AG09309 (cell line): ENCODE measurements around the gene PLA2G4B.

Source experiments
- DNase-seq: peaks from one replicate; pipeline ENCODE4 v3.0.0-alpha.2; 2010; ENCODE audit warnings: low read depth
- H3K4me3 ChIP-seq: 2 replicates; pipeline ENCODE4 v1.5.1; 2011; ENCODE audit warnings: mild to moderate bottlenecking, low read depth, low read length, moderate library complexity; ENCODE audit not compliant: control insufficient read depth
- TF ChIP-seq, protein P1 (sequence below): IDR thresholded peaks from 2 replicates; pipeline ENCODE4 v1.5.1; 2011; ENCODE audit warnings: mild to moderate bottlenecking, low read depth, low read length, inconsistent platforms; ENCODE audit not compliant: insufficient read depth, control insufficient read depth; ENCODE audit errors: missing control alignments

The PLA2G4B gene

DNA sequence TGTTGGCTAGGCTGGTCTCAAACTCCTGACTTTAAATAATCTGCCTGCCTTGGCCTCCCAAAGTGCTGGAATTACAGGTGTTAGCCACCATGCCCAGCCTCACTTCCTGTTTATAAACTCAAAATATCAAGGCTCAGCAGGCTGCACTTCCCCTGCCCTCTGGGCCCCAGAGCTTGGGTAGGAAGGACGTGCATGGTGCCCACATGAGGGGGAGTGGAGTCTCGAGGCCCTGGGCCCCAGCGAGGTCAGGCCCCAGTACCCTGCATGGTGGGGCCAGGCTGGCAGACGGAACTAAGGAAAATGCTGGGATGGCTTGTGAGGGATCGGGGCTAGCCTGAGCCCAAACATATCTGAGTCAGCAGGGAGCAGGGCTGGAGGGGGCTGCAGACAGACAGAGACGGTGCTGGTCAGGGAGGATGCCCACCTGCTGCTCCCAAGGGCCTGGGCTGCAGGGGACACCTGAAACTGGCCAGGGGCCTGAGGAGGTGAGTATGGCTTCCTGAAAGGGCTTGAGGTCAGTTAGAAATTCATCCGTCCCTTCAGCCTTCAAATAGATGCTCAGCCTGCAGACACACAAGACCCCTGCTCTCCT is 50.1 kb downstream of the PLA2G4B start:
- no peak for DNase-seq
- H3K4me3 ChIP-seq = no peak overlapping the region
- TF ChIP-seq, protein P1, sequence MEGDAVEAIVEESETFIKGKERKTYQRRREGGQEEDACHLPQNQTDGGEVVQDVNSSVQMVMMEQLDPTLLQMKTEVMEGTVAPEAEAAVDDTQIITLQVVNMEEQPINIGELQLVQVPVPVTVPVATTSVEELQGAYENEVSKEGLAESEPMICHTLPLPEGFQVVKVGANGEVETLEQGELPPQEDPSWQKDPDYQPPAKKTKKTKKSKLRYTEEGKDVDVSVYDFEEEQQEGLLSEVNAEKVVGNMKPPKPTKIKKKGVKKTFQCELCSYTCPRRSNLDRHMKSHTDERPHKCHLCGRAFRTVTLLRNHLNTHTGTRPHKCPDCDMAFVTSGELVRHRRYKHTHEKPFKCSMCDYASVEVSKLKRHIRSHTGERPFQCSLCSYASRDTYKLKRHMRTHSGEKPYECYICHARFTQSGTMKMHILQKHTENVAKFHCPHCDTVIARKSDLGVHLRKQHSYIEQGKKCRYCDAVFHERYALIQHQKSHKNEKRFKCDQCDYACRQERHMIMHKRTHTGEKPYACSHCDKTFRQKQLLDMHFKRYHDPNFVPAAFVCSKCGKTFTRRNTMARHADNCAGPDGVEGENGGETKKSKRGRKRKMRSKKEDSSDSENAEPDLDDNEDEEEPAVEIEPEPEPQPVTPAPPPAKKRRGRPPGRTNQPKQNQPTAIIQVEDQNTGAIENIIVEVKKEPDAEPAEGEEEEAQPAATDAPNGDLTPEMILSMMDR = no peak

DNA sequence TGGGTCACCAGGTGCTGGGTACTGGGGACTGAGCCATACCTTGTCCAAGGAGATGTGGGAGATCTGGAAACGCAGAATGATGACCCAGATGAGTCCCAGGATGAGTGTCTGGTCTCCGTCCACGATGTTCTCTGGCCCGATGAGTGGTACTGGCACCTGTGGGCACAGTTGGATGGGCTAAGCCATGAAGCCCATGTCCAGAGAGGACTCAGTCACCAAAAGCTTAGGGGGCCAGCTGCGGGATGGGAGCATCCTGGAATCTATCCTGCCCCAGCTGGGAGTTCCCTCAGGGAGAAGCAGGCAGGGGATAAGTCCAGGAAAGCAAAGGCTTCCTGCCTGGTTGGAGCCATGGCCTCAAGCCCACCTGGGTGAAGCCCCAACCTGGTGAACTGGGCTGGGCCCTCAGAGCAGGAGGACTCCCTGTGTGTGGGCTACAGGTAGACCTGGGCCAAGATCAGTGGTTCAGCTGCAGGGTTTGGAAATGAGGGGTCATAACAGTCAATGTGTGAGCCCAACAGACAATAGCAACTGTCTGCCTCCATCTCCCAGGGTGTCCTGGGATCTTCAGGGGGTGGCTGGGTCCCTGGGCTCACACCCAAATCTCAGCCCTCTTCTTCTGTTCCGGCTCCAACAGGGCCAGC is 51.5 kb downstream of the PLA2G4B start:
- TF ChIP-seq, protein P1 = no peak
- DNase-seq = no peak
- H3K4me3 ChIP-seq = no peak overlapping the region

DNA sequence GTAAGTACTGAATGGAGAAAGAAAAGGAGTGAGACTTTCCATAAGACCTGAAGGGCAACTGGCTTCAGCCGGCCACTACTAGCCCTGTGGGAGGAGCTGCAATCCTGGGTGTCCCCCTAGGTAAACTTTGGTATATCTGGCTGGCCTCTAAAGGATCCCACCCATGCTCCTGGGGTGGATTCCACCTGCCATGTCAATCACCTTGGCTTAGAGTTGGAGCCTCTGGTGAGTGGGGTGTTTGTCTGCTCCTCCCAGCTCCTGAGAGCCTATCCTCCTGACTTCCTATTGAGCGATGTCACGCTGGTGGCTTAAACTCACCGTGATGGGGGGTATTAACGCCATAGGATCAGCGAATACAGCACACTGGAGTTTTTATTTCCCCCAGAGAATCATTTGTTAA is 52.6 kb downstream of the PLA2G4B start:
- no peak for DNase-seq
- TF ChIP-seq, protein P1 = no peak
- no peak overlapping the region for H3K4me3 ChIP-seq

DNA sequence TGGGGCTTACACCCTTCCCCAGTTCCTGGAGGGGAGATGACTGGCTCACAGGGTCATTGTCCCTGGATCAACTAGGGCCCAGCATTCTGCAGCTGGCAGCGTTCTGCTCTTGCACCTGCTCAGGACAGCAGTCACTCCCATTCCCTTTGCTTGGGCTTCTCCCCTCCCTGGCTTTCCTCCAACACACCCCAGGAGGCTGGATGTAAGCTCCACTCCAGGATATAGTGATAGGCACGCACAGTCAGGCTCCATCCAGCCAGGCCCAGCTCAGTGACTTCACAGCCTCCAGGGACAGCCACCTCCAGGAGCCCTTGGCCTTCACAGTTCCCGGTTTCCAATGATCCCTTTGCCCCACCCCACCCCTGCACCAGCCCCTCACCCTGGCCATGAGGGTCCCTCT is 53.3 kb downstream of the PLA2G4B start:
- DNase-seq = no peak
- TF ChIP-seq, protein P1 = no peak
- H3K4me3 ChIP-seq = no peak overlapping the region

DNA sequence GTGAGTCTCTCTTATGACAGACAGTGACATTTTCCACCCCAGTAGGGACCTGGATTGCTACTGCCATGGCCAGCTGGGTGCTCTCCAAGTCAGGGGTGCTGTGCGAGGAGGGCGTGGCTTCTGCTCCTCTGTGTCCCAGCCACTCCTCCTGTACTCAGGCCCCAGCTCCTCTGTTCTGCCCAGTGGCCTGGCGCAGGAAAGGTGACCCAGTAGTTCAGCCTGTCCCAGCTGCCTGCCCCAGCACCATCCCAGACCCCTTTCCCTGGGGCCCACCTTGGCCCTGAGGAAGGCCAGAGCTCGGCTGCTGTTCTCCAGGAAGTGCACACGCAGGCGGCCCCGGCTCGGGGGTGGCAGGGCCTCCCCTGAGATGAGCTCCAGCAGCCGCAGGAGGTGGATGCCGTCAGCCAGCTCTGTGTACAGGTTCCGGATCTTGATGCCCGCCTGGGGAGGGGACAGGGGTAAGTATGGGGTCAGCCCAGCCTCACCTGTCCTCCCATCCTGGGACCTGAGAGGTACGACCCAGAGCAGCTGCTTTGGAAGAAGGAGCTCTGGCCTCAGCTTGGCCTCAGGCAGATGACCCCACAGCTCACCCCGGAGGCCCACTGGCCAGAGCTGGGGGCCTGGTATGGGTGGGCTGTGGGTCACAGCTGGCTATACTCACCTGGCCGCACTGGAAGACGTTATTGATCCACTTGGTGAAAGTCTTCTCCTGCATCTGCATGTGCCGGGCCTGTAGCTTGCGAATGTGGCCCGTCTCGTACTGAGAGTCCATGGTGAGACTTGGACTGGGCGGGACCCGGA is 54.2 kb downstream of the PLA2G4B start:
- H3K4me3 ChIP-seq = no peak overlapping the region
- no peak for DNase-seq
- TF ChIP-seq, protein P1 = no peak

DNA sequence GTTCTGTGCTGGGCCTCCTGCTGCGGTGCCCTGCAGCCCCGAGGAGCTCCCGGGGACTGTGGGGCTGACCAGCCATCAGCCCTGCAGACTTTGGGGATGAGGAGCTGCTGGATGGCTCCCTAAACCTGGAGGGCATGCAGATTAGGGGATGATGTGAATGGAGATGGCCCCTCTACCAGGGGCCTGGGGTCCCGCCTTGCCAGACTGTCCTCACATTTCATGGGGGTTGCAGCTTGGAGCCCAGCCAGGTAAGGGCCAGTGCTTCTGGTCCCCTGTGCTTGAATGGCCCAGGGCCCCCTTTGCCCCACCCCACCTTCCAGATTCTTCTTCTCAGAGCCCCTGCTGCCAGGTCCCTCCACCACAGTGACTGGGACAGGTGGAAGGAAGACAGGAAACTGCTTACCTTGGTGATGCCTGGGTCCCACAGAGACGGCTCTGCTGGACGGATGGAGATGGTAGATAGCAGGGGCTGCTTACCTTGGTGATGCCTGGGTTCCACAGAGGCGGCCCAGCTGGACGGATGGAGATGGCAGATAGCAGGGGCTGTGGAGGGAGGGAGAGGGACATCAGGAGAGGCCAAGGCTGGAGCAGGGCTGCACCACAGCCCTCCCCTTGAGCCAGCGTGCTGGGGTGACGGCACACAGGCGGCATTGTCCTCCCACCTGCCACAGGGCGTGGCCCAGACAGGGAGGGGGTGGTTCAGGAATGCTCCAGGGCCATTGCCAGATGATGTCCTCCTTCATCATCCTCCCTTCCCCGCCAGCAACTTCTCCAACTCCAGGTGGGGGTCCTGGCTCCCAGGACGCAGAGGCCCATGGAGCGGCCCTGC is 55.0 kb downstream of the PLA2G4B start, which contains the start of gene SPTBN5:
SPTBN5 (minus strand) TSS at position 632 of the 829 bp plus-strand sequence; CDS start at position 76, 556 bp downstream.
- TF ChIP-seq, protein P1 = no peak
- no peak for DNase-seq
- H3K4me3 ChIP-seq = no peak within 1 kb of the TSS
